ENCODE measurements around the gene TMEM208.

The TMEM208 gene

GRCh38 chr16:67226804-67227566 lies at the start of gene TMEM208:
Gene TMEM208, plus strand, starts transcription at chr16:67227130. Its CDS starts 89 bp downstream, at chr16:67227219.
- ChIA-PET CTCF (interaction anchor here (0.9 to 2.5 kb wide), 3 partner anchors 11 to 42 kb away, joined by 3 to 14 read pairs (median 4); partner anchors contain the start of gene ELMO3), POLR2A (ENCODE audit: low non-redundant PET) (interaction anchor here (0.7 to 1.2 kb wide), 2 partner anchors 9 to 19 kb away, joined by 3 to 11 read pairs; no protein-coding TSS in a partner anchor)
- DNase-seq (ENCODE audit: low spot score), result peak; percentile 92
- TF ChIP-seq, protein P1, sequence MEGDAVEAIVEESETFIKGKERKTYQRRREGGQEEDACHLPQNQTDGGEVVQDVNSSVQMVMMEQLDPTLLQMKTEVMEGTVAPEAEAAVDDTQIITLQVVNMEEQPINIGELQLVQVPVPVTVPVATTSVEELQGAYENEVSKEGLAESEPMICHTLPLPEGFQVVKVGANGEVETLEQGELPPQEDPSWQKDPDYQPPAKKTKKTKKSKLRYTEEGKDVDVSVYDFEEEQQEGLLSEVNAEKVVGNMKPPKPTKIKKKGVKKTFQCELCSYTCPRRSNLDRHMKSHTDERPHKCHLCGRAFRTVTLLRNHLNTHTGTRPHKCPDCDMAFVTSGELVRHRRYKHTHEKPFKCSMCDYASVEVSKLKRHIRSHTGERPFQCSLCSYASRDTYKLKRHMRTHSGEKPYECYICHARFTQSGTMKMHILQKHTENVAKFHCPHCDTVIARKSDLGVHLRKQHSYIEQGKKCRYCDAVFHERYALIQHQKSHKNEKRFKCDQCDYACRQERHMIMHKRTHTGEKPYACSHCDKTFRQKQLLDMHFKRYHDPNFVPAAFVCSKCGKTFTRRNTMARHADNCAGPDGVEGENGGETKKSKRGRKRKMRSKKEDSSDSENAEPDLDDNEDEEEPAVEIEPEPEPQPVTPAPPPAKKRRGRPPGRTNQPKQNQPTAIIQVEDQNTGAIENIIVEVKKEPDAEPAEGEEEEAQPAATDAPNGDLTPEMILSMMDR (conservative IDR thresholded peaks at IDR 0.05; ENCODE audit: low read depth), result 0 out of 2 replicates have a peak, but pooled peaks have one; percentile 9
- H3K27ac ChIP-seq, result peak within 1 kb of the TSS; percentile 74

DNA sequence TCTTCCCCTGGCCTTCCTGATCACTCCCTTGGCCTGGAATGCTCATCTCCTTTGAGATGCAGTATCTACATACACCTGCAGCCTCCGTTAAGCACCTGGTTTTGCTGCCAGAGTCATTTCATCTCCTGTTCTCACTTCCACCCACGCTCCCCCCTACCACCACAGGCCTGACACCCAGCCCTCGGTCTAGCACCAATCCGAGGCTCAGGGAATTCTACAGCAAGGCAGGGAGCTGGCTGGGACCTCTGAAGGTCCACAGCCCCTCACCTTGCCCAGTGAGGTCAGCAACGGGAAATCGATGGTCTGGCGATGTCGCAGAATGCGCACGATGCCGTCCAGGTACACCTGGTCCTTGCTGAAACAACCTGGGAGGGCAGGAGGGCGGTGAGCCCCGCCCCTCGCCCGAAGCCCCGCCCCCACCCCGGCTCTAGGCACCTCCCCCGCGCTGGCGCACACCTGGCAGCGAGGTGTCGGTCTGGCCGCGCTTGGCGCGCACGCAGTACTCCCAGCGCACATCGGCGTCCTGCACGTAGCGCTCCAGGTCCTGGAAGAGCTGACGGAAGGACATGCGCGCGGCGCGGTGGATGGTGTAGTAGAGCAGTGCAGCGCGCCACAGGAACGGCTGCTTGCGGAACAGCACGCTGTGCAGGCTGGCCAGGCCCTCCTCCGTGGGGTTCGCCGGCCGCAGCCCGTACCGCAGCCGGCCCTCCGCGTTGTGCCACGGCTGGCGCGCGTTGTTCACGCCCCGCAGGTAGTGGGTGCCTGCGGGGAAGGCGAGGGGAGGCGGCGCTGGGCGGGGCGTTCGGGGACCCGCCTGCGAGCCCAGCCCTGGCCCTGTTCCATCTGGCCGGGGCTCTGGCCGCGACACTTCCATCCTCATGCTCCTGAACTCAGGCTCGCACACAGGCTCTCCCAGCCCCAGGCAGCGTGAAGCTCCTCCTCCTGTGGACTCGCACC lies 48.9 kb upstream of the TMEM208 start:
- TF ChIP-seq, protein P1 (conservative IDR thresholded peaks at IDR 0.05; ENCODE audit: low read depth), result no peak
- POLR2A ChIA-PET (ENCODE audit: low non-redundant PET), result interaction anchor here (0.6 kb wide), 1 partner anchor 20 kb away, joined by 3 read pairs; no protein-coding TSS in a partner anchor
- H3K27ac ChIP-seq, result peak overlapping the region; percentile 98
- CTCF ChIA-PET, result interaction anchor here (0.5 to 2.0 kb wide), 6 partner anchors 21 to 252 kb away, joined by 3 to 8 read pairs (median 4); partner anchors contain the start of gene ELMO3
- DNase-seq (ENCODE audit: low spot score), result peak; percentile 95

- no peak for DNase-seq (ENCODE audit: low spot score)
- peak overlapping the region; percentile 98 for H3K27ac ChIP-seq
- TF ChIP-seq, protein P1 (conservative IDR thresholded peaks at IDR 0.05; ENCODE audit: low read depth), result peak; percentile 21; the same call in 1 of the 2 replicates
- ChIA-PET POLR2A (ENCODE audit: low non-redundant PET) (no interaction called here), CTCF (interaction anchor here (0.8 to 1.3 kb wide), 2 partner anchors 16 to 18 kb away, joined by 3 to 4 read pairs; no protein-coding TSS in a partner anchor)
Observed at GRCh38 chr16:67179421-67180080, 47.4 kb upstream of the TMEM208 start.

DNA sequence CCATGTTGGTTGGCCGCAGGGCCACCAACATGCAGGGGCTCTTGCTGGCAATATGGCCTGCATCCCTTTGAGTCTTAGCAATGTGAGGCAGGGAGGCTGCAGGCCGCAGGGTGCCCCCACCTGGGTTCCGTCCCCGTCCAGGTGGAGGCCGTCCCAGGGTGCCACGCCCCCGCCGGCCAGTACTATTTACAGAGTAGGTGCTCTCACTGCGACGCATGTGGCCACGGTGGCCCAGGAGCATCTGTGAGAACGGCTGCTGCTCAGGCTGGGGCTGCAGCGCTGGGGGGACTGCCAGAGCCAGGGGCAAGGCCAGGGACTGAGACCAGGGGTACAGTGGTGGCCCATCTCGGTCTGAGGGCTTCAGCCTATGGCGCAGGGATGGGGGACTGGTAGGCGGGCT lies 46.8 kb upstream of the TMEM208 start:
- TF ChIP-seq, protein P1 (conservative IDR thresholded peaks at IDR 0.05; ENCODE audit: low read depth), result no peak
- ChIA-PET CTCF (interaction anchor here (1.3 kb wide), 1 partner anchor 16 kb away, joined by 4 read pairs; no protein-coding TSS in a partner anchor), POLR2A (ENCODE audit: low non-redundant PET) (no interaction called here)
- H3K27ac ChIP-seq, result peak overlapping the region; percentile 98
- no peak for DNase-seq (ENCODE audit: low spot score)

- ChIA-PET POLR2A (ENCODE audit: low non-redundant PET) (interaction anchor here (1.3 kb wide), 1 partner anchor 12 kb away, joined by 3 read pairs; no protein-coding TSS in a partner anchor), CTCF (interaction anchor here (0.7 to 0.8 kb wide), 3 partner anchors 26 to 752 kb away, joined by 3 to 4 read pairs (median 3); no protein-coding TSS in a partner anchor)
- peak overlapping the region; percentile 98 for H3K27ac ChIP-seq
- DNase-seq (ENCODE audit: low spot score), result no peak
- TF ChIP-seq, protein P1 (conservative IDR thresholded peaks at IDR 0.05; ENCODE audit: low read depth), result no peak
Observed at GRCh38 chr16:67181346-67181745, 45.6 kb upstream of the TMEM208 start.

Data from RWPE1 (cell line).